GM21515 (cell line): Measurements from ENCODE around the gene SIPA1L3.

Experiments used
- ATAC-seq: cut with Tn5 transposase; IDR thresholded peaks from one replicate; pipeline ENCODE4 v1.9.1; 2021; ENCODE audit not compliant: unreplicated experiment

SIPA1L3 gene

DNA sequence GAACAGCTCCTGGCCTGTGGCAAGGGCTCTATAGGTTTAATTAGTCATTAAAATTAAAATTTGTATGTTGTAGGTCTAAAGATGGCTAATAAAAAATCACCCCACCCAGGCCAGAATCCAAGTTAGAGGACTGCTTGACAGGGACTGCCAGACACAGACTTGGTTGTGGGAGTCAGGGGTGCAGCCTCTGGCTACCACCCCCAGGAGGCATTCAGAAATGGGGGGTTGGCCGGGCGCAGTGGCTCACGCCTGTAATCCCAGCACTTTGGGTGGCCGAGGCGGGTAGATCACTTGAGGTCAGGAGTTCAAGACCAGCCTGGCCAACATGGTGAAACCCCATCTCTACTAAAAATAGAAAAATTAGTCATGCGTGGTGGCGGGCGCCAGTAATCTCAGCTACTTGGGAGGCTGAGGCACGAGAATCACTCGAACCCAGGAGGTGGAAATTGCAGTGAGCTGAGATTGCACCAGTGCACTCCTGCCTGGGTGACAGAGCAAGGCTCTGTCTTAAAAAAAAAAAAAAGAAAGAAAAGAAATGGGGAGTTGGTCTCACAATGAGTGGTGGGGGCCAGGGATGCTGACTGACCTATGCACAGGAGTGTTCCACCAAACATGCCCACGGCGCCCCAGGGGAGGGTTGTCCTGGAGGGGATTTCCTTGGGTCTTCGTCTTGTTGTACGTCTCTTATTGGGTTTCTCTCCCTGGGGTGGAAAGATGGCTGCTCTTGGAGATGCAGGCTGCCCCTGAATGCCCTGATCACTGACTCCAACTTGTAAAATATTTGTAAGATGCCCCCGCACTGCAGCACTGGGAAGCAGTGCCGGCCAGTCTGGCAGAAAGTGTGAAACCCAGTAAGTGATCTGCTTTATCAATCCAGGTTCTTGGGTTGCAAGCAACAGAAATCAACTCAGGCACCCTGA lies 68.8 kb downstream of the SIPA1L3 start:
- ATAC-seq = no peak

DNA sequence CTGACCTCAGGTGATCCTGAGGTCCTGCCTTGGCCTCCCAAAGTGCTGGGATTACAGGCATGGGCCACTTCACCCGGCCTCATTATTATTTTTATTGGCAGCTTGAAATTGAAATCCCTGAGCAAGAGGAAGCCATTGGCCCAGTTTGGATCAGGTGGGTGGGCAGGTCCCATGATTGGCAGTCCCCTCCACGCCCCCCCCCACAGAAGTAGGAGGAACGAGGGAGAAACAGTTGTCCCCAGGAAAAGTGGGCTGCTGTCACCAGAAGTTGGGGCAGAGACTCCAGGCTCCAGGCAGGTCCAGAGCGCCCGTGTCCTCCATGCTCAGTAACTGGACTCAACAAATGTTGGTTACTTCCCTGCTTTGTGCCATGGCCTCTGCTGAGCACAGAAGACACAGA lies 70.4 kb downstream of the SIPA1L3 start:
- ATAC-seq = no peak

DNA sequence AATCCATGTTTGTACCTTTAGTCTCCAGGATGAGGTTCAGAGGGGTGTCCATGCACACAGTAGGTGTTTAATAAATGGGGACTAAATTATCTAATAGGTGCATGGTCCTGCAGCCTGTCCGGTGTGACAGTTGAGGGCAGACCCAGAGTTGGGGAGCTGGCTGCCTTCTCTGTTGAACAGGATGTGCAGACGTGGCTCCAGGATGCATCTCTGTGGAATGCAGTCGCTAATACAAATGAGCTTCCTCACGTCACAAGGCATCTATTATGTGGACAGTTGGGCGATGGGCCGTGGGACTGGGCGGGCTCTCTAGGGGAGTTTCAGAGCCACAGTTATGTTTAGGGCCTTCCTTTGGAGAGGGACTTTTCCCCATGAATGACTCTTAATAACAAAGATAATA lies 71.0 kb downstream of the SIPA1L3 start:
- ATAC-seq = no peak

DNA sequence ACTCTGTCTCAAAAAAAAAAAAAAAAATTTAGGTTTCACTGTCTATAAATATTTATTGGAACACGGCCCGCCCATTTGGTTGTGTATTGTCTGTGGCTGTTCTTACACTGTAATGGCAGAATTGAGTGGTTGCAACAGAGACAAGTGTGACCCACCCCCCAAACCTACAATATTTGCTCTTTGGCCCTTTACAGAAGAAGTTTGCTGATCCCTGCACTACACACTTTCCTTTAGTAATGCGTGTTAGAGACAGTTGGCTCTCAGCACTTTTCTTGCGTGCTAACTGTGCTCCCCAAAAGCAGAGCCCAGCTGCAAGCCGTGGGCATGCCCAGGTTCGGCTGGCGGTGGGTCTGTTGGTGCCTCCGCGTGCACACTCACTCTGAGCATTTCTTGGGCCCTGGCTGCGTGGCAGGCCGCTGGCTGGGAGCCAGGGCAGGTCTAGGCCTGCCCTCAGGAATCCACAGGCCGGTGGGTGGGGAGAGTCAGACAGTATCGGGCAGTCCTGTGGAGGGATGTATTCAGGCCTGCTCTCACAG lies 72.6 kb downstream of the SIPA1L3 start:
- no peak for ATAC-seq

DNA sequence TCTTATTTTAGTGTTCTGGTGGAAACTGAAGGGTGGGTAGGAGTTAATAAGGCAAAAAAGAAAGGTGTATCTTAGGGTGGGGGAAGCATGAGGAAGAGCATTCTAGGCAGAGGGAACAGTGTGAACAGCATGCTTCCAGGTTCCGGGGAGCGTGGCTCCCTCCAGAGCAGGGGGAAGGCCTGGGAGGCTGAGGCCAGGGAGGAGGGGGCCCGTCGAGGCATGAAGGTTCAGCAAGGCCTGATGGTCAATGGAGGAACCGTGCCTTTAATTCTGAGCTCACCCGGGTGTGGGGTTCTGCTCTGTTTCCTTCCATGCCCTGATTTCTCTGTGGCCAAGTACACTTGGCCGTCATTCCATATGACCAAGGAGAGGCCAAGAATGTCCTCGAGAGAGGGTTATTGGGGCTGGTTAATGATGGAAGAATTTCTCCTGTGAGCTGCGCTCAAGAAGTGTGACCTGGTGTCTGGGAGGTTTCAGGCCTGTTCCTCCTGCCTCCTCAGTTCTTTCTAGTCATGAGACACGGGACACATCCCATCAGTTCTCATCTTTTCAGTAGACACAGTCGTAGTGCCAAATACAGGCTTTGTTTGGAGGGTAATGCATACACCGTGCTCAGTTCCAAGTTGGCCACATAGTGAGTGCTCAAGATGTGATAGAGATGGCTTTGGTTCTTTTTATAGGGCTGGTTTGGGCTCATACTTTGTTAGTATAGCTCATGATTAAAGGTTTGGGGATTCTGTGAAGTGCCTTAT lies 73.6 kb downstream of the SIPA1L3 start:
- ATAC-seq = no peak

DNA sequence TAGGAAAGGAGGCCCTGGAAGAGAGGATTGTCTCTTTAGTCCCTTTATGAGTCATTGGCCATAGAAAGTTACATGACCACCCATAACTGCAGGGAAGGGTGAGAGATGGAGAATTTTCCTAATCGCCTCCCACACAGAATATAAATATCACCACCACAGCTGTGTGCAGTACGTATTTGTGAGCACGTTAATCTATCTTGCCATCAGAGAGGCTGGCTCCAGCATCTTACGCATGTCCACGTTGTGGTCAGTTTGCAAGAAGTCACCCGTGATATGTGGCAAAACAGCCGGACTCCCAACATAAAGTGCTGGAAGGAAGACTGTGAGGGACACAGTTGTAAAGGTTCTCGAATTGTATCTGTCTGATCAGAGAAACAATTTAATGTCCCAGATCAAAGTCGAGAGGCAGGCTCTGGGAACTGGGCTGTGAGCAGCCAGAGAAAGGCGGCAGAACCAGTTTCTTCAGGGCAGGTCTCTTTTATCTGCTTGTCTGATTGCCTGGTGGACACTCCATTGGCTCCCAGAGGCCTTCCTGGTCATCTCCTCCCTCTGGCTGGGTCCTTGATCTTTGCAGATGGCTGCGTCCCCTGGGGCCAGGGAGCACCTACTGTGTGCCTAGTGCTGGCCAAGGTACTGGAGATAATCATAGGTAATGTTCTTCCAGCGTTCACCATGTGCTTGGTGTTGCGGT lies 74.9 kb downstream of the SIPA1L3 start:
- ATAC-seq = no peak

DNA sequence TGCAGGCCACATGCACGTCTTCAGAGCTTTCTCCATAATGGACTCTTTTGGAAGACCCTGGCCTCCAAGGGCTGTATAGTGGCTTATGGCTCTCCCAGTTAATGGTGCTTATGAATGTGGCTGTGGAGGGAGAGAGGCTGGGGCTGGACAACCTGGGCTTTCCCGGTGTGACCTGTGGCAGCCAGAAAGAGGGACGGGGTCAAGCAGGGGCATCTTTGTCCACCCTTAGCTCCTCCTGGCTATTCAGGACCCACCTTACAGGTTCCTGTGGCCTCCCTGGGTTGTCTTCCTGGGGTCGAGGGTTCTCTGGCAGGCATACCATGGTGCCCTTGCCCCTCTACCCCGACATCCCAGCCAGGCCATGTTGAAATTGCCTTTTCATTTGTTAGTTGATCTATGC lies 75.6 kb downstream of the SIPA1L3 start:
- no peak for ATAC-seq

DNA sequence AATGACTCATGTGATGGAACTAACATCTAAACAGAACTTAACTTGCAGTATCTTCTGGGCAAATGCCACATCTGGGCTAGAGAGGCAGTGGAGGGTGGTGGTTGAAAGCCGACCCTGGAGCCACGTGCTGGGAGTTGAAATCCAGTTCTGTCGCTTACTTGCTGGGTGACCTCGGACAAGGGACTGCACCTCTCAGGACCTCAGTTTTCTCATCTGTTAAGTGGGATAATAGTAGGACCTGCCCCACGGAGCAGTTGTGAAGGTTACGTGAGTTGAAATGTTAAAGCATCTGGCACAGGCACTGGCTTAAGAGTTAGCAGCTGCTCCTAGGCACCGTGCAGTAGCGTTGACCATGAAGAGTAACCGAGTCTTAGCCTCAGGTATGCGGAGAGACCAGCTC lies 76.1 kb downstream of the SIPA1L3 start:
- ATAC-seq = no peak

DNA sequence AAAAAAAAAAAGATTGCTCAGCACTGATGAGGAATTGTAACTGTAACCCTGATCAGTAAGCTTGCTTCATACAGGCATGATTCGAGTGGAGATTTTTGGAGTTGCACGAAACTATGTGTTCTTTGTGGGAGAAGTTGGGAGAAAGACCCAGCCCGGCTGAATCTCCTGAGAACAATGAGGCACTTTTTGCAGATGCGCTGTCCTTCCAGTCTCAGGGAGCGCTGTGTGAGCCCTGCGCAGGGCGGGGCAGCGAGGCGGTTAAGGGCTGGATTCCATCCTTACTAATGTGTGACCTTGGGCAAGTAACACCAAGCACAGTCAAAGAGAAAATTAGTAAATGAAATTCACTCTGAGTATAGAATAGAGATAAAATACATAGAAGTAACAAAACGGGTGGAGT lies 76.9 kb downstream of the SIPA1L3 start:
- no peak for ATAC-seq

DNA sequence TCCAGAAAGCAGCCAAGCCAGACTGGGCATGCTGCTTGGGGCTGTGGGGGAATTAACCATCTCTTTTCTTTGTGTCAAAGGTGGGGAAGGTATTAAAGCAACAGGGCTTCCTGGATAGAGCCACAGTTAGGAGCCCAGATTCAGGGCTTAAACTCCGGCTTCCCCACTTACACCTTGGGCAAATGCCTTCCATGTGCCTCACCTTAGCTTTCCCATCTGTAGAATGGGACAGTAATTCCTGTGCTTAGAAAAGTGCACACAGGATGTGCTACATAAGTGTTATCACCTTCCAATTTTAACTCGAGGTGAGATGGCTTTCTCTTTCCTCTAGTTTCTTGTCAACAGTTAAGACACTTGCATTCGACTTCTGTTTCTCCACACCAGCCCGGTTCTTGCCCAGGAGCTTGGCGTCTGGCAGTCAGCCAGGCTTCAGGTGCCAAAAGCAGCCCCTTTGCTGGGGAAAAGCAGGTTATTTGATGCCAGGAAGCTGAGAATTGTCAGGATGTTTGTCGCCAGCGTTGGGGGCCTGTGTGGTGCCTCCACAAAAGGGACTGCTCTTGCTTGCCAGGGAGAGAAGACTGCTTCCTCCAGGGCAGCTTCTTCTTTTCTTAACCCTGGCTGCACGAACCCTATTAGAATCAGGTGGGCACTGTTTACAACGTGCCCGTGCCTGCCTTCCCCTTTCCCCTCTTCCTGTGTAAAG lies 79.2 kb downstream of the SIPA1L3 start:
- no peak for ATAC-seq

DNA sequence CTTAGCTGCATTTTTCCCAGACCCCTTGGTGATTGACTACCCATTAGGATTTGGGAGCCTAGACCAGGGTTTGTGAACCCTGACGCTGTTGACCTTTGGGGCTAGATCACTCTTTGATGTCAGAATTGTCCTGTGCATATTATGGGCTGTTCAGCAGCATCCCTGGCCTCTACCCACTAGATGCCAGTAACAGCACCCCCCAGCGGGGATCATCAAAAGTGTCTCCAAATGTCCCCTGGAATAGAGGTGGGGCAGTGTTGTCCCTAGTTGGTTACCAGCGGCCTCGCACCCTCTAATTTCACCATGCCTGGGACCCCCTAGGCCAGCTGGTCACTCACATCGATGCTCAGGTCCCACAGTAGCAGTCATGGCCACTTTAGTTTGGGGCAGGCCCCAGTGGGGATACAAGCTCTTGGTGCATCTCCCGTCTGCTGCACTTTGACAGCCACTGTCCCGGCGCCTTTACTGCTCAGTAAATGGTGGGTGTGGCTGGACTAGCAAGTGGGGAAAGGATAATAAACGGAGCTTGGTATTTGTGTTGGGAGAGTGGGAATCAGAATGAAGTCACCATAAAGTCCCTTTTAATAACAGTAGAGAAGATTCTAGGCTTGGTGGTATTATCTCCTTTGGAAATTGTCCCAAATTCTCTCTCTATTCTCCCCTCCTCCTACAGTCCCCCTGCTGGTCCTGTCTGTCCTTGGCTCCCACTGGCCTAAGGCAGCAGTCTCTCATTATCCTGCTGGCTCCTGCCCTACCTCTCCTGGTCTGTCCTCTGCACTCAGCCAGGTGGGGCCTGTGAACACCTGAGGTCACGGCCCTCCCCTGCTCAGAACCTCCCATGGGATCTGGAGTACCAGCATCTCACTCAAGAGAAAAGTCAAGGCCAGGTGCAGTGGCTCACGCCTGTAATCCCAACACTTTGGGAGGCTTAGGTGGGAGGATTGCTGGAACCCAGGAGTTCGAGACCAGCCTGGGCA lies 80.6 kb downstream of the SIPA1L3 start:
- no peak for ATAC-seq

DNA sequence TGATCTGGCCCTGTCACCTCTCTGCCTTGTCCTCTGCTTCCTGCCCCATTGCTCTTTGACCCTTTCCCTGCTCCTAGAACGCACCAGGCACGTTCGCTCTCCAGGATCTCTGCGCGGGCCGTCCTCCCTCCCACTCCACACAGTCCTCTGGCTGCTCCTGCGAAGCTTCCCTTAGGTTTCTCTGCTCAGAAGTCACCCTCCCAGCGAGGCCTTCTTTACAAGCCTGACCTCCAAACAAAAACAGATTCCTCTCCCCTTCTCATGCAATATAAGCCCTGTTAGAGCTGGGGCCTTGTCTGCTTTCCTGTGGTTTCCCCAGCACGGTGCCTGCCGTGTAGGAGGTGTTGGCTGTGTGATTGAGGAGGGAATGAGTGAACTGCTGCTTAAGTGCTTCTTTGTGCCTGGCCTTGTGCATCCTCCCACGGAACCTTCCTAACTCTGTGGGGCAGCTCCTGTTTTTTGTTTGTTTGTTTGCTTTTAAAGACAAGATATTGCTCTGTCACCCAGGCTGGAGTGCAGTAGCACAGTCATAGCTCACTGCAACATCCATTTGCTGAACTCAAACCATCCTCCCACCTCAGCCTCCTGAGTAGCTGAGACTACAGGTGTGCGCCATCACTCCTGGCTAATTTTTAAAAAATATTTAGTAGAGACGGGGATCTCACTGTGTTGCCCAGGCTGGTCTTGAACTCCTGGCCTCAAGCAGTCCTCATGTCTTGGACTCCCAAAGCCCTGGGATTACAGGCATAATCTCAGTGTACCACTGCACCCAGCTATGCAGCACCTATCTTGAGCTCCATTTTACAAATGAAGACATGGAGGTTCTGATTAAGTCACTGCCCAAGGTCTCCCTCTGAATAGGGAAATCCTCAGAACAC lies 82.0 kb downstream of the SIPA1L3 start:
- no peak for ATAC-seq

DNA sequence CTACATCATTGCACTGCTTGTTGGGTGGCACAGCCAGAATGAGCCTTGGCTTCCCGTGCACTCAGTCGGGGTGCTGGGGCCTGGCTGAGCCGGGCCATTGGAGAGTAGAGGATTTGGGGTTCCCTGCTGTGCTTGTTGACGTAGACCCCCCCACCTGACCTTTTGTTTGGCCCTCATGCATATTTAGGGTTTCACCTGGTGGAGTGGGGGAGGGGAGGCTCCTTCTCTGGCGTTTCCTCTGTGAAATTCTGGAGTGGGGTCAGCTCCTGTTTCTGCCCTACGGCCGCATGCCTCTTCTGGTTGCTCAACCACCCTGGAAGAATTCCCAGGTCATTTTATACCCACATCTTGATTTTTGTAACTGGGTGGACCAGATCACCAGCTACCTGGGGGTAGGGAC lies 82.8 kb downstream of the SIPA1L3 start:
- no peak for ATAC-seq

DNA sequence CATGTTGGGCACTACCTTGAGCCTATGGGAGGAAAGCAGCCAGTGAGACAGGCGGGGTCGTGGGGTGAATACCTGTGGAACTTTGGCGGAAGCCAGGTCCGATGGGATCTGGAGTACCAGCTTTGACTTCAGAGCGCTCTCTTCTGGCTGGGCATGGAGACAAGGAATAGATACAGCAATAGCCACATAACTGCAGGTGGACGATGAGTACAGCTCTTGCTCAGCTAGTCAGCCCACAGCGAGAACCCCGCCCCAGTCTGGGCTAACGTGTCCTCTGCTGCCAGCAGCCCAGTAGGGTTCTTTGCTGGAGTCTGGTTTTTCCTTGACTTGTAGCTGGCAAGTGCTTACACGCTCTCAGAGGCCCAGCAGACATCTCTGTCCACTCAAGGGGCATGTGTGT lies 83.4 kb downstream of the SIPA1L3 start:
- no peak for ATAC-seq

DNA sequence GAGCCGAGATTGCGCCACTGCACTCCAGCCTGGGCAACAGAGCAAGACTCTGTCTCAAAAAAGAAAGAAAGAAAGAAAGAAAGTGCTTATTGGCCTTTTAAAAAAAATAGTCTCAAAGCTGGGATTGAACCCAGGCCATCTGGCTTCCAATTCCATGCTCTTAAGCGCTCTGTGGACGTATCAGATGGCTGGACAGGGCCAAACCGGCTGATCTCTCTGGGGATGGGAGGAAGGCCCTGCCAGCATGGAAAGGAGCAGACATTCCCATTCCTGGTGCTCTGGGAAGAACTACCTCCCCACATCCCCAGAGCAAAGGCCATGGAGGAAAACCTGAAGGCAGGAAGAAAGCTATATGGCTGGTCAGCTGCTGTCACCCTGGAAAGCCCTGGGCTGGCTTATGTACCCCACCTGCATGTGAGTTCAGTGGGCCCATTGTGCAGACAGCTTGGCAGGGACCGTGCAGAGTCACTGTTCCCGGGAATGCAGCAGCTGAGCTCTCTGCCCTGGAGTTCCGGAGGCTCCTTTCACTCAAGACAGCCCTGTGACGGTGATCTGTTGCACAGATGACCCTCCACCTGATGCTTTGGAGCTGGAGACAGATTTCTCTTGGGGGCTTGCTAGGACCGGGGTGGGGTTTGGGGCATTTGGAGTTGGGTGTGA lies 84.3 kb downstream of the SIPA1L3 start:
- ATAC-seq = no peak

DNA sequence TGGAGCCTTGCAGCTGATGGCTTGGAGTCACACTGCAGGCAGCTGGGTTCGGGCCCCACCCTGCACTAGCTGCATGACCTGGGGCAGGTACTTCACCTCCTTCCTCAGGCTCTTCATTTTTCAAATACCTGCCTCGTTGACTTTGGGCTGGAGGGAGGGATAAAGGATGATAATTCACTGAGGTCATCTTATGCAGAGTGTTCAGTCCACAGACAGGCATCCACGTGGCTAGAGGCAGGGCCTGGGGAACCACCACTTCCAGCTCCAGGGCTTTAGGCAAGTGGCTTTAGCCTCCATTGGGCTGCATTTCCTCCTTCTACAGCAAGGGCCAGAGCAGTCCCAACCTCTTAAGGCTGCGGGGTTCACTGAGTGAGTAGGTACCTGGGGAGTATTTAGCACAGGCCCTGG lies 84.8 kb downstream of the SIPA1L3 start:
- no peak for ATAC-seq

DNA sequence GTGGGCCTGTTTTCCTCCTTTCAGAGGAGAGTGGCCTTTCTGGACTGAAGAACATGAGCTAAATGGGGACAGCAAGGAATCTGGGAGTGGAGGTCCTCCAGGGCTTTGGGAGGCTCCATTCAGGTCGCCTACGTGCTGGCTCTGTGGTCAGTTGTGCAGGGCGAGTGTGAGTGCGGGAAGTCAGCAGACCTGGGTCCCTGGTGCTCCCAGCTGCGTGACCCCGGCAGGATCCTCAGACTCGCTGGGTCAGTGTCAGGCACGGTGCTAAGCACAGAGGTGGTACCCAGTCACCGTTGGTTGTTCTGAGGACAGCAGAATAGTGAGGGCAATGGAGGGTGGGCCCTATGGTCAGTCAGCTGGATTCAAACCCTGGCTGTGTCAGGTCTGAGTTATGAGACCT lies 85.8 kb downstream of the SIPA1L3 start:
- ATAC-seq = no peak

DNA sequence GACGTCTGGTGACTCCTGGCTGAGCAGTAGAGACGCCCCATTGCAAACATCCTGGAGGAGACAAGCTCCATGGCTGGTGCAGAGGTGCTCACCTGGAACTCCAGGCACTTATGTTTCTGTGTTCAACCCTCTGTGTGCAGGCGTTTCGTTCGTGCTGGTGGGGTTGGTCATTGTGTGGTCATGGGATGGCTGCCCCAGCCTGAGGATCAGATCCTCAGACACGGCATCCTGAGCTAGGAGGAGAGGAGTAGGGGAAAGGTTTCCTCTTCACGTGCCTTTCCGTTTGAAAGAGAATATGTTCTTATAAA lies 87.8 kb downstream of the SIPA1L3 start:
- ATAC-seq = no peak
